DLD1 (cell line): ENCODE data around the gene ZNF684.
"Not testable (repeated sequence)": the region's sequence is repeated elsewhere in the genome, so short reads cannot be mapped to it uniquely, and the experiment has no call there.

Experiments
- in situ Hi-C: cut with HindIII; loops from 2 replicates; pipeline ENCODE4 v1.10.0; 2017; ENCODE audit warnings: low sequenced_read_pairs

Gene ZNF684

DNA sequence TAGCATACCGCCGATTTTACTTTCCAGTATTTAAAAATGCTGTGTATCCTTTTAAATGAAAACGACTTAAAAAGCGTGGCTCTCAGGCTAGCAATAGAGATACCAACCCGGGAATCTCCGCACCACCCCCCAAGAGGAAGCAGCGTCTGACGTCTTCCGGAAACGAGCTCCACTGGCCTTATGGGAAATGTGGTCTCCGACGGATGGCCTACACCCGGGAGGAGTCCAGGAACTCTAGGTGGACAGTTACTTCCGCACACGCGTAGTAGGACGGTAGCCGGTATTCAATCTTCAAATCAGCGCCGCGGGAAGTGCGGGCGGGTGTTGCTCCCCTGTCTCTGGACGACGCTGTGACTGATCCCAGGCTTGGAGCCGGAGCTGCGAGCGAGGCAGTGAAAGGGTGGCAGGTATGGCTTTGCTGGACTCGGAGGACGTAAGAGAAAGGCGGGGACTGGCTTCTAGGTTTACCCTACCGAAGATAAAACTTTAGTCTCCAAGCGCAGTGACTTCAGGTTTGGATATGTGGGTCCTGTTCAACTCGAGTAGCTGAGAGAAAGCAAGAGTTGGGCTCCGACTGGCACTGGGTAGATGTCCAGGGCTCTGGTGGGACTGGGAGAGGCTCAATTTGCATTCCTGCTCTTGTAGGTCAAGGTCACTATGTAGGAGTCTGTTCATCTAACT, at the start of gene ZNF684:
TSS of gene ZNF684 (plus strand) at position 257 of the 681 bp plus-strand sequence. CDS start 1,530 bp downstream, outside the sequence.
- in situ Hi-C loops, result no loop called here

DNA sequence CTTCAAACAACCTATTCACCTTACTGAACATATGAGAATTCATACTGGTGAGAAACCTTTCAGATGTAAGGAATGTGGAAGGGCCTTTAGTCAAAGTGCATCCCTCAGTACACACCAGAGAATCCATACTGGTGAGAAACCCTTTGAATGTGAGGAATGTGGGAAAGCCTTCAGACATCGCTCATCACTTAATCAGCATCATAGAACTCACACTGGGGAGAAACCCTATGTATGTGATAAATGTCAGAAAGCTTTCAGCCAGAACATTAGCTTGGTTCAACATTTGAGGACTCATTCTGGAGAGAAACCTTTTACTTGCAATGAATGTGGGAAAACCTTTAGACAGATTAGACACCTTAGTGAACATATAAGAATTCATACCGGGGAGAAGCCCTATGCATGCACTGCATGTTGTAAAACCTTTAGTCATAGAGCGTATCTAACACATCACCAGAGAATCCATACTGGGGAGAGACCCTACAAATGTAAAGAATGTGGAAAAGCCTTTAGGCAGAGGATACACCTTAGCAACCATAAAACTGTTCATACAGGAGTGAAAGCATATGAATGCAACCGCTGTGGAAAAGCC, 36.0 kb upstream of the ZNF684 start:
- in situ Hi-C loops, result no loop called here

DNA sequence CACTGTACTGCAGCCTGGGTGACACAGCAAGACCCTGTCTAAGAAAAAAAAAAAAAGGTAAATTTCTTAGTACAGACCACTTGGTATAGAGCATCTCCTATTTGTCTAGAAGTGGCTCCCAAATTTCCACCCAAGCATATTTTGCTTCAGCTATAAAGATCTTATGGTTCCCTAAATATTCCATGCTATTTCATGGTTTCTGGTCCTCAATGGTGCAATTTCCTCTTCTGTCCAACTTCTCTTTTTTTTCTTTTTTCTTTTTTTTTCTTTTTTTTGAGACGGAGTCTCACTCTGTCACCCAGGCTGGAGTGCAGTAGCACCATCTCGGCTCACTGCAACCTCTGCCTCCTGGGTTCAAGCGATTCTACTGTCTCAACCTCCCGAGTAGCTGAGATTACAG, 28.8 kb upstream of the ZNF684 start:
- in situ Hi-C loops, result not testable (repeated sequence)

DNA sequence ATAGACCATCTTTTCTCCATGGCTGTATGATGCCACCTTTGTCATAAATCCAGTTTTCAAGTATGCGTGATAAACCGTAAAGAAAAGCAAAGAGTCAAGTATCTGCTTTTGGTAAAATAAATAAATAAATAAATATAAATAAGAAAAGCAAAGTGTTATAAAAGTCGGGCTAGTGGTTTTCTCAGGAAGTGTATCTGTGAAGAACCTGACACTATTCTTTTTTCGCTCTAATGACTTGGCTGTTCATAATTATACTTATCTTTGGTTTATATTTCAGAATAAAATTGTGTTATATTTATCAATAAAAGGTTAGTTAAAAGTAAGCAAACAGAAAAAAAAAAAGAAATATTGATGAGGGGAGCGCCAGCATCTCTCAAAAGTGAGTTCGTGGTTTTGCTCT, 23.5 kb upstream of the ZNF684 start:
- in situ Hi-C loops, result no loop called here

DNA sequence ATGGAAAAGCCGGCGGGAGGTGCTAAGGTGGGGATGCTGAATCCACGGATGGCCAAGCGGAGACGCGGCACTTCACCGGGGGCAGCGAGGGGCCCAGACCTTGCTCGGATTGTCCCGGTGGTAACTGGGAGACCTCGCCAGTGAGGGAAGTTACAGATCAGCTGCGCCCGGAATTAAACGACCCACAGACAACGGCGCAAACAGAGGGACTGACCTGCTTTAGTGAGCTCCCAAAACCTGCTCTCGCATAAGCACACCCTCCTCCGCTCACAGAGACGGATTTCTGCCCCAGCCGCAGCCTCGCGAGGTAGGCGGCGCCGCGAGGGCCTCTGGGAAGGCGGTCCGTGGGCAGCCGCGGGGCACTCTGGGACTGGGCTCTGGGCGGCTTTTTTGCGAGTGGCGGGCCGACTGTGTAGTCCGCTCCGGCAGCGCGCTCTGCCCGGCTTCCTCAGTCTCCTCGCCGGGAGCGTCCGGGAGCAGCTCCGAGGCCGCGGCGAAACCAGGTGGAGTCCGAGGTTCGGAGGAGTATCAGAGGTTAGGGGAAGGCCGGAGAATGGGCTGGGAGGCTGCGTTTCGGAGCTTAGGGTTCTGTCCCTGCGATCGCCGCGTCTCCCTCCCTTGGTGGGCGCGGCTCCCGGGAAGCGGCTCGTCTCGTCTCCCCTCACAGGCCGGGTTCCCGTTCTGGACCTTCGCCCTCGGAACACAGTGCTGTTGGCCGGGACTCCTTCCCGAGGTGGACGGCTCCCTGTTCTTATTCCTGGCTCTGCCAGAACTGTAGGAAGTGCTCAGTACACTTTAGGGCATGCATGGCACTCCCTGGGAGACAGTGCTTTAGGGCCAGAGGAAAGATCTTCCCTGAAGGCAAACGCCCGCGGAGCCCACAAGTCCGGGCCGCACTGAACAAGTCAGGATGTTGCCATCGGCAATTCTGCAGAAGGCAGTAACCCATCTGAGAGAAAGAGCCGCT, 22.8 kb upstream of the ZNF684 start, which contains the start of gene EXO5:
TSS of gene EXO5 (plus strand) at position 393 of the 967 bp plus-strand sequence. CDS start 5,778 bp downstream, outside the sequence.
- in situ Hi-C loops, result no loop called here

DNA sequence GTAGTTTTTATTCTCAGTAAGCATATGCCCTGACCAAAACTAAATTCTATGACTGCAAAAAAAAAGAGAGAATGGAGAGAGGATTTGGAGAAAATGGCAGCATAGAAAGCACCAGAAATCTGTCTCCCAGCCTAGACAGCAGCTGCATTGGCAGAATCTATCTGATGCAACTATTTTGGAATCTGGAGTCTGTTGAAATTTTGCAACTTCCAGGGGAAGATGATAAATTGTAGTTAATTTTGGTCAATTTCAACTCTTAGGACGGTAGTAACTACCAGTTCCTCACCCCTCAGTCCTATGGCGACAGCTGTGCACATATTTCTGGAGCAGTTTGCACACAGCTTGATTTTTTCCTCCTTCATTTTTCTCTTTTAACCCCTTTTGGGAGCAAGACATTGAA, 11.9 kb upstream of the ZNF684 start:
- in situ Hi-C loops, result no loop called here

DNA sequence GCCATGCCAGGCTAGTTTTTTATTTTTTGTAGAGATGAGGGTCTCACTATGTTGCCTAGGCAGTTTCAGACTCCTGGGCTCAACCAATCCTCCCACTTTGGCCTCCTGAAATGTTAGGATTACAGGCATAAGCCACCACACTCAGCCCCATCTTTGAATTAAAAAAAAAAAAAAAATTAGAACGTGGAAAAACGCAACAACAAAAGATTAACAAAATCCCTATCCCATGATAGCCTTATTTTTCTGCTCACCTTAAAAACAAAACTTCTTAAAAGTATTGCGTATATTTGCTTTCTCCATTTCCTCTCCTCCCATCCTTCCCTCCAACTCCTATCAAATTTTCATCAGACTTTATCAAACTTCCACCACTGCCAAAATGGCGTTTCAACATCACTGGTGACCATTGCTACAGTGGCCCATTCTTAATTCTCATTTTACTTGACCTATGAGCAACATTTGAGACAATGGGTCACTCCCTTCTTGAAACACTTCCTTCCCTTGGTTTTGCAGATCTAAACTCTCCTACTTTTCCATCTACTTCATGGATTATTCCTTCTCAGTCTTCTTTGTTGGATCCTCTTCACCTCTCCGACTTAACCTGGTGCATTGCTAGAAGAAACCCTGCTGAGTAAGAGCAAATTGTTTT, 579 bp upstream of the ZNF684 start:
- in situ Hi-C loops, result no loop called here

DNA sequence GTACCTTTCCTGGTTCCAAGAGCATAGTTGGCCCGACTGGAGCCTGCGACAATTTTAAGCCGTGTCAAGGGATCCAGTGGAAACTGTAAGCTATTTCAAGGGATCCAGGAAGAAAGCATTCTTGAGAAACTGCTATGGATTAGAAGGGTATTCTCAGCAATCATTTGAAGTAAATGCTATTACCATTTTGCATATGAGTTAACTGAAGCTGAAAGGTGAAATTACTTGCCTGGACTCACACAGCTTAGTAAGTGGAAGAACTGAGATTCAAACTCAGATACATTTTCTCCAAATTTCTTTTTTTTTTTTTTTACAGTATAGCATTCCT, 589 bp downstream of the ZNF684 start:
- in situ Hi-C loops, result no loop called here

DNA sequence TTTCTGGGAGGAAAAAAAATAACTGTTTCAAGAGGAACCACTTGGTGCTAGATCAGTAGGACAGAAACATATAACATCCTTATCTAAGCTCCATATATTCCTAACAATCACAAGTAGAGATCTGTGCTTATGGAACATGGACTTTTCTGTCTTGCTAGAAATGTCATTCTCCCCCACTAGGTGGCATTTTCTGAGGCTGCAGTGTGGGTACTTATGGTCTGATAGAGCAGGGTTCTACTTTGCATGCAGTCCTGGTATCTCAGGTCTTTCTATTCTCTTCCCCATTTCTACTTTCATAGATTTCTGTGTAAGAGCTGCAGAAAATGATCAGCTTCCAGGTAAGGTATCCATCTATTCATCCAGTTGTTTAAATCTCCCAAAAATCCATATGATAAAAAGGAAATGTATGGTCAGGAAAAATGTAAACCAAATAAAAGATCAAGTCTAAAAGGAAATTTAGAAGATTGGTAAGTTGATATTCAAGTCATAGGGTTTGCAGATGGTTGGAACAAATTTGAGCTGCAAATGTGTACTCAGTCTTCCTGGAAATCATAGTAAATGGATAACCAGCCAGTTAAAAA, 1.5 kb downstream of the ZNF684 start:
- in situ Hi-C loops, result no loop called here

DNA sequence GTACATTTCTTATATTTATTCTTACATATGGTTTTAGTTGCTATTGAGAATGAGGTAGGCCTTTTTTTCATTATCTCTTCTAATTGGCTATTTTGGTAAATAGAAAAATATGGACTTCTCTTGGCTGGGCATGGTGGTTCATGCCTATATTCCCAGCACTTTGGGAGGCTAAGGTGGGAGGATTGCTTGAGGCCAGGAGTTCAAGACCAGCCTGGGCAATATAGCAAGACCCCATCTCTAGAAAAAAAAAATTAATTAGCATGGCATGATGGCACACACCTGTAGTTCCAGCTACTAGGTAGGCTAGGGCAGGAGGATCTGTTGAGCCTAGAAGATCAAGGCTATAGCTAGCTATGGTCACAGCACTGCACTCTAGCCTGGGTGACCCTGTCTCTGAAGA, 3.2 kb downstream of the ZNF684 start:
- in situ Hi-C loops, result no loop called here

DNA sequence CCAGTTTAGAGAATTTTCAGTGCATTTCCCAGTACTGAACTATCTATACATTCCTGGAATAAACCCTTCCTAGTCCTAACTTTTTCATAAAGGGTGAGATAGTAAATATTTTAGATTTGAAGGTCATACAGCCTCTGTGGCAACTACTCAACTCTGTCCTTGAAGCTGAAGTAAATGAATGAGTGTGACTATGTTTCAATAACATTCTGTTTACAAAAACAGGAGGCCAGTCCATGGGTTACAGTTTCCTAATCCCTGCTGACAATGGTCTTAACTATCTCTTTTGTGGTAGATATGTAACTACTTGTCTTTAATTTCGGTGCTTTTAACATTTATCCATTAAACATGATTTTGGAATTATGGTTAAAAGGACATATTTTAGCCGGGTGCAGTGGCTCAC, 4.3 kb downstream of the ZNF684 start:
- in situ Hi-C loops, result no loop called here

DNA sequence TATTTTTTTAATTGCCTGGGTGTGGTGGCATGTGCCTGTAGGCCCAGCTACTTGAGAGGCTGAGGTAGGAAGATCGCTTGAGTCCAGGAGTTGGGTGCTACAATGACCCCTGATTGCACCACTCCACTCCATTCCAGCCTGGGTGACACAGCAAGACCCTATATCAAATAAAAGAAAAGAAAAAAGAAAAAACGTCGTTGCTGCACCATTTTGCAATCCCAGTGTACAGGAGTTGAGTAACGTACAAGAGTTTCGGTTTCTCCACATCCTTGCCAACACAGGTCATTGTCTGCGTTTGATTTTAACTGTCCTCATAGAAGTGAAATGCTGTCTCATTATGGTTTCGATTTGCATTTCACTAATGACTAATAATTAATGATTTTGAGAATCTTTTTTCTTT, 7.9 kb downstream of the ZNF684 start:
- in situ Hi-C loops, result no loop called here

DNA sequence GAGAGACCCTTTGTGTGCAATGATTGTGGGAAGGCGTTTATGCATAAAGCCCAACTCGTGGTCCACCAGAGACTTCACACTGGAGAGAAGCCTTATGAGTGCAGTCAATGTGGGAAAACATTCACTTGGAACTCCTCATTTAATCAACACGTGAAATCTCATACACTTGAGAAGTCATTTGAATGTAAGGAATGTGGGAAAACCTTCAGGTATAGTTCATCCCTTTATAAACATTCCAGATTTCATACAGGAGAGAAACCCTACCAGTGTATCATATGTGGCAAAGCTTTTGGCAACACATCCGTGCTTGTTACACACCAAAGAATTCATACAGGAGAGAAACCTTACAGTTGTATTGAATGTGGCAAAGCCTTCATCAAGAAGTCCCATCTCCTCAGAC, 15.5 kb downstream of the ZNF684 start:
- in situ Hi-C loops, result no loop called here

DNA sequence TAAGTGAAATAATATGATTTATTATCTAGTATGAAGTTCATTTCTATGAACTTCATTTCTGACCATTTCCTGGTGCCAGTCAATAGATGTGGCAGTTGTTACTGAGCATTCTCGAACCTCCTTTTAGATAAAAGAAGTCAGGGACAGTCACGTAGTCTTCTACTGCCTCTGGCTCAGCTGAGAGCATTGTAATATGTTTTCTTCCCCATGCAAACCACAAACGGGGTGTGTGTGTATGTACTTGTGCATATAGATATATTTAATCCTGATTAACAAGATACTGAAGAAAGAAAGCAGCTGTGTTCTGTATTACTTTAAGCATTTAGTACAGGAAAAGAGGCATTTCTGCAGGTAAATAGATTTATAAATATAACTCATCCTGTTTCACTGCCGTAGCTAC, 21.6 kb downstream of the ZNF684 start:
- in situ Hi-C loops, result no loop called here

DNA sequence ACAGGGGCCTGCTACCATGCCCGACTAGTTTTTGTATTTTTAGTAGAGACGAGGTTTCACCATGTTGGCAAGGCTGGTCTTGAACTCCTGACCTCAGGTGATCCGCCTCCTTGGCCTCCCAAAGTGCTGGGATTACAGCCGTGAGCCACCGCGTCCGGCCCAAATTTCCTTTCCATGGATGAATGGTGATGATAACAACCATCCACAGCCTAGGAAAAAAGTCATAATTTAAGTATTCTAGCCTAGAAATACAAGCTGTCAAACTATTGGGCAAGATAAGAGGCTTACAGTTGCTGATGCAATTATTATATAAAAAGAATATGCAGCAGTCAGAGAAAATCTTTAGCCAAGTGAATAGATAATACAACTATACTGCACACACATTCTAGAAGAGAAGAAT, 23.4 kb downstream of the ZNF684 start:
- in situ Hi-C loops, result not testable (repeated sequence)

DNA sequence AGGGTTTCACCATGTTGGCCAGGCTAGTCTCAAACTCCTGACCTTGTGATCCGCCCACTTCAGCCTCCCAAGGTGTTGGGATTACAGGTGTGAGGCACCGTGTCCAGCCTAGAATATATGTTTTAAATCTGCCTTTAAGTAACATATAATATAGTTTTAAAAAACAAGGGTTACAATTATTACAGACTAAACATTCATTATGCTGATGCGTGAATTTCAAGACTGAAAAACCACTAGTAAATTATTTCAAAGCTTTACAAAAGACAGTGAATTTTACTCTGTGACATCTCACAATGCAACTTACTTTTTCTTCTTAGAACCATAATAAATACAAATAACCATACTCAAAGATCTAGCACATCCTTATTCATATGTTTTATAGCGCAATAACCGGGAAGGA, 24.7 kb downstream of the ZNF684 start:
- in situ Hi-C loops, result no loop called here

DNA sequence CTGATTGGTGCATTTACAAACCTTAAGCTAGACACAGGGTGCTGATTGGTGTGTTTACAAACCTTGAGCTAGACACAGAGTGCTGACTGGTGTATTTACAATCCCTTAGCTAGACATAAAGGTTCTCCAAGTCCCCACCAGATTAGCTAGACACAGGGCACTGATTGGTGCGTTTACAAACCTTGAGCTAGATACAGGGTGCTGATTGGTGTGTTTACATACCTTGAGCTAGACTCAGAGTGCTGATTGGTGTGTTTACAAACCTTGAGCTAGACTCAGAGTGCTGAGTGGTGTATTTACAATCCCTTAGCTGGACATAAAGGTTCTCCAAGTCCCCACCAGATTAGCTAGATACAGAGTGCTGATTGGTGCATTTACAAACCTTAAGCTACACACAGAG, 26.8 kb downstream of the ZNF684 start:
- in situ Hi-C loops, result not testable (repeated sequence)

DNA sequence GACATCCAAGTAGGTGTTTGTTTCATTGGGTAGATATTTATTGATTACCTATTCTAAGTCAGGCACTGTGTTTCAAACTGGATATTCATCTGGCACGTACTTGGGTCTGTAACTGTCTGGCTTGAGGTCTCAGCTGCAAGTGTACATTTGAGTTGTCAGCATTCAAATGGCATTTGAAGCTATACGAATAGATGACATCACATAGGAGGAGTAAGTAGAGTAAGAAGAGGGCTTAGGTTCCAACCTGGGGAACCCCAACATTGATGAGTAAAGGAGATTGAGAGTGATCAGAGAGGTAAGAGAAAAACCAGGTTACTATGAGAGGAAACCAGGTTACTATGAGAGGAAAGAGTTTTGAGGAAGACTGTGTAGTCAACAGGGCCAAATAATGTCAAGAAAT, 30.7 kb downstream of the ZNF684 start:
- in situ Hi-C loops, result no loop called here

DNA sequence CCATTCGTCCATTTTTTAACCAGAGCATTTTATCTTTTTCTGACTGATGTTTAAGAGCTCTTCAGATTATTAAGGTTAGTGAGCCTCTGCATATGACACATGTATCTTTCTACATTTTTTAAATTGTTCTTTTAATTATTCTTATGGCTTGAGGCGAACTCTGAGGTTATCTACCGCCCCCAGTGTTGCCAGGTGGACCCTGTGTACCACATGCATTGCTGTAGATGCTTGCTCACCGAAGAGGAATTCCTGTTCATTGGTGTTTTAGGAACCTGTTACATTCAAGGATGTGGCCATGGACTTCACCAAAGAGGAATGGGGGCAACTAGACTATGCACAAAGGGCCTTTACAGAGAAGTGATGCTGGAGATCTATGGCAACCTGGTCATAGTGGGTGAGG, 31.8 kb downstream of the ZNF684 start:
- in situ Hi-C loops, result no loop called here

DNA sequence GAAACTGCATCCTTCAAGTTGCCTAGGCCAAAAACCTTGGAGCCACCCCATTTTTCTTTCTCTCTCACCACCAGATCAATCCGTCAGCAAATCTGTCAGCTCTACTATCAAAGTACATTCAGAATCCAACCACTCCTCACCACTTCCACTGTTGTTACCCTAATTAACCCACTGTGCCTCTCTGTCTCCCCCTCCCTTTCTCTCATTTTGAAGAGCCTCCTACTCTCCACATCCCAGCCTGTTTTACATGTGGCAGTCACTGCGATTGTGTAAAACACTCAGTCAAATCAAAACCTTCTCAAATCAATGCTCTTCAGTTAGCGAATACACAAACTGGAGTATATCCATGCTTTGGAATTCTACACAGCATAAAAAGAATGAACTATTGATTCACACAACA, 33.1 kb downstream of the ZNF684 start:
- in situ Hi-C loops, result no loop called here

DNA sequence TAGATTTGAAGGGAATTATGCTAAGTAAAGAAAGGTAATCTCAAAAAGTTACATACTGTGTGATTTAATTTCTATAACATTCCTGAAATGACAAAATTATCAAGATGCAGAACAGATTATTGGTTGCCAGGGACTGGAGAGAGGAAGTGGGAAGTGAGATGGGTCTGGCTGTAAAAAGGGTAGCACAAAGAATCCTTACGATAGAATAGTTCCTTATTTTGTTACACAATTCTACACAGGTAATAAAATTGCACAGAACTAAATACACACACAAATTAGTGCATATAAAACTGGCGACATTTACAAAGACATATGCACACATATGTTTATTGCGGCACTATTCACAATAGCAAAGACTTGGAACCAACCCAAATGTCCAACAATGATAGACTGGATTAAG, 33.5 kb downstream of the ZNF684 start:
- in situ Hi-C loops, result no loop called here
